Measurements from ENCODE around the gene CDH3.

Gene CDH3

DNA sequence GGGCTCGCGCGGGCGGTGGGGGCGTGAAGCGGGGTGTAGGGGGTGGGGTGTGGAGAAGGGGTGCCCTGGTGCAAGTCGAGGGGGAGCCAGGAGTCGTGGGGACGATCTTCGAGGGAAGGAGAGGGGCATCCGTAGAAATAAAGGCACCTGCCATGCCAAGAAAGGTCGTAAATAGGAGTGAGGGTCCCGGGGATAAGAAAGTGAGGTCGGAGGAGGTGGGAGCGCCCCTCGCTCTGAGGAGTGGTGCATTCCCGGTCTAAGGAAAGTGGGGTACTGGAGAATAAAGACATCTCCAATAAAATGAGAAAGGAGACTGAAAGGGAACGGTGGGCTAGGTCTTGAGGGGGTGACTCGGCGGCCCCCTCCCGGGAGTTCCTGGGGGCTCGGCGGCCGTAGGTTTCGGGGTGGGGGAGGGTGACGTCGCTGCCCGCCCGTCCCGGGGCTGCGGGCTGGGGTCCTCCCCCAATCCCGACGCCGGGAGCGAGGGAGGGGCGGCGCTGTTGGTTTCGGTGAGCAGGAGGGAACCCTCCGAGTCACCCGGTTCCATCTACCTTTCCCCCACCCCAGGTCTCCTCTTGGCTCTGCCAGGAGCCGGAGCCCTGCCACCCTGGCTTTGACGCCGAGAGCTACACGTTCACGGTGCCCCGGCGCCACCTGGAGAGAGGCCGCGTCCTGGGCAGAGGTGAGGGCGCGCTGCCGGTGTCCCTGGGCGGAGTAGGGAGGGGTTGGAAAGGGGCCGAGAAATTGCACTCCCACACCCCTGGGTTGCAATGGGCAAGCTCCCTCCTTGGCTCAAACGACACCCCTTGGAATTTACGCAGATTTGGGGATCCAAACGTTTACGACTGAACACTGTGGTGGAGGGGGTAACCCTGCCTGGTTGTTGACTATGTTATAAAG lies 92.9 kb downstream of the CDH3 start:
- DNase-seq (ENCODE audit: low read depth): no peak
- peak overlapping the region; percentile 37 for H3K4me3 ChIP-seq (ENCODE audit: low read depth, low read length)
- no peak for TF ChIP-seq CTCF (IDR thresholded peaks at IDR 0.05; ENCODE audit: insufficient read depth, low read depth, low read length, missing control alignments)

DNA sequence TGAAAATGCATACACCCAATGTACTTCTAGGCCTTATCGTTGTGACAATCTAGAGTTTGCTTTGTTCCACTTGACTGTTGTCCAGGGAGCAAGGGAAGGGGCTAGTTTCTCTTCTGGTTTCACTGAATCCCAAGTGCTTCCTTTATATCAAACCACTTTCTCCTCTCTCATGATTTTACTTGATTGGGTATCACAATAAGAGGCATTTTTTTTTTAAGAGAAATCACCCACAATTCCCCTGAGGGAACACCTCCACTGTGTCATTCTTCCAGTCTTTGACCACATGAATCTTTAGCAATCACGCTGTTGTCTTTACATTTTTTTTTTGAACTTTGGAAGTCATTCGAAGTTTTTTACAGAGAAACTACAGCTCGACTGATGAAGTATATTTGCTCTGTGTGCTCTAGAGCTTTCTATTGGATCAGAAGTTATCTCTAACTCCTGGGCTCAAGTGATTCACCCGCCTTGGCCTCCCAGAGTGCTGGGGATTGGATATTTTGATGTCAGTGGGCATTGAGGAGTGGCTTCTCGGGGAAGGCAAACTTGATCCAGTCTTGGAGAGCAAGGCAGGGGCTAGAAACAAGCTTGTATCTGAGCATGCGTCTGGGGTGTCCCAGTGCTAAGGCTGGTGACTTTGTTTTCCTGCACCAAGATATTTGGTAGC lies 95.0 kb downstream of the CDH3 start:
- DNase-seq (ENCODE audit: low read depth): peak; percentile 42
- no peak for TF ChIP-seq CTCF (IDR thresholded peaks at IDR 0.05; ENCODE audit: insufficient read depth, low read depth, low read length, missing control alignments)
- peak overlapping the region; percentile 10 for H3K4me3 ChIP-seq (ENCODE audit: low read depth, low read length)

- peak; percentile 43 for DNase-seq (ENCODE audit: low read depth)
- no peak for TF ChIP-seq CTCF (IDR thresholded peaks at IDR 0.05; ENCODE audit: insufficient read depth, low read depth, low read length, missing control alignments)
- no peak overlapping the region for H3K4me3 ChIP-seq (ENCODE audit: low read depth, low read length)
Observed at GRCh38 chr16:68740628-68741346, 95.7 kb downstream of the CDH3 start.

GRCh38 chr16:68743664-68744063 lies 98.6 kb downstream of the CDH3 start:
- no peak overlapping the region for H3K4me3 ChIP-seq (ENCODE audit: low read depth, low read length)
- no peak for TF ChIP-seq CTCF (IDR thresholded peaks at IDR 0.05; ENCODE audit: insufficient read depth, low read depth, low read length, missing control alignments)
- DNase-seq (ENCODE audit: low read depth): no peak

- H3K4me3 ChIP-seq (ENCODE audit: low read depth, low read length): no peak overlapping the region
- no peak for DNase-seq (ENCODE audit: low read depth)
- TF ChIP-seq CTCF (IDR thresholded peaks at IDR 0.05; ENCODE audit: insufficient read depth, low read depth, low read length, missing control alignments): no peak
Observed at GRCh38 chr16:68744744-68745280, 99.7 kb downstream of the CDH3 start.

- DNase-seq (ENCODE audit: low read depth): no peak
- TF ChIP-seq CTCF (IDR thresholded peaks at IDR 0.05; ENCODE audit: insufficient read depth, low read depth, low read length, missing control alignments): no peak
- H3K4me3 ChIP-seq (ENCODE audit: low read depth, low read length): no peak overlapping the region
Observed at GRCh38 chr16:68746951-68747350, 101.8 kb downstream of the CDH3 start.
